GM19023 (cell line): Measurements from ENCODE around the gene CLPSL1.

Experiments used
- ATAC-seq: cut with Tn5 transposase; IDR thresholded peaks from one replicate; pipeline ENCODE4 v1.9.1; 2021; ENCODE audit warnings: mild to moderate bottlenecking, moderate library complexity; ENCODE audit not compliant: unreplicated experiment

CLPSL1 gene

DNA sequence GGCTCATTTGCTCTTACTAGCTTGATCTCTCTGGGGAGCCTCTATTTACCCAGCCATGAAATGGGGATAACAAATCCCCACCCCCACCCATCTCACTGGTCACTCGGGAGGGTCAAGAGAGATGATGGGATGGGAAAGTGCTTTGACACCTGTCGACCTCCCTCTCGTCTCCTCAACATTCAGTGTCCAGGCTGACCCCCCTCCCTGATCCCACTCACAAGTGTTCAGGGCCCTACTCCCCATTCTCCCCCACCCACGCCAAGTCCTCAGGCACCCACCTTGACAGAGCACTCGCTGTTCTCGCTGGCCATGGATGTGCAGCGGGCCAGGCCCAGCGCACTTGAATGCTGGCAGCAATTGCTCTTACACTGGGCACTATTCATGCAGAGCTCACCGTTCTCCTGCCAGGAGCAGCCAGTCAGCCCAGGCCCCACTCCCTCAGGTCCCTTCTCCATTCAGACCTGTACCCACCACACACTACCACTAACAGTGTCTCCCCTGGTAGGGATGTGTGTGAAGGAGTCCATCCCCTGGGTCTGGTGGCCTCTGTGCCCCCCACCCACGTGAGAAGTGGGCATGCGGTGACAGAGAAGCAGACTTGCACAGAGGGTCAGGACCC is 14.7 kb downstream of the CLPSL1 start:
- no peak for ATAC-seq

- no peak for ATAC-seq
These were observed 15.4 kb downstream of the CLPSL1 start for GRCh38 chr6:35796236-35796635.

- no peak for ATAC-seq
These were observed 17.2 kb downstream of the CLPSL1 start for GRCh38 chr6:35797837-35798526.

DNA sequence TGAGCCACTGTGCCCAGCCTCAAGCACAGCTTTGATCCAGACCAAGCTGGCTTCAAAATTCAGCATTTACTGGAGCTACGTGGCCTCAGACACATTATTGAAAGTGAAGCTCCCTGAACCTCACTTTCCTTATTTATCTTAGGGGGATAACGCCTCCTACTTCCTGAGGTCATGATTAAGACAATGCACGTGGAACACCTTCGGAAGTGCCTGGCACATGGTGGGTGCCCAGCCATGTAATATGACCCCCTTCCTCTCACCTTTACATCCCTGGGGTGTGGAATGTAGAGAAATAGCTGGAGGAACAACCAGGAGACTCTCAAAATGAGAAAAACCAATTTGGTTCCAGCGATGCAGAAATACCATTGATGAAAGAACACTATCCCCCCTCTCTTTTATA is 17.9 kb downstream of the CLPSL1 start:
- no peak for ATAC-seq

DNA sequence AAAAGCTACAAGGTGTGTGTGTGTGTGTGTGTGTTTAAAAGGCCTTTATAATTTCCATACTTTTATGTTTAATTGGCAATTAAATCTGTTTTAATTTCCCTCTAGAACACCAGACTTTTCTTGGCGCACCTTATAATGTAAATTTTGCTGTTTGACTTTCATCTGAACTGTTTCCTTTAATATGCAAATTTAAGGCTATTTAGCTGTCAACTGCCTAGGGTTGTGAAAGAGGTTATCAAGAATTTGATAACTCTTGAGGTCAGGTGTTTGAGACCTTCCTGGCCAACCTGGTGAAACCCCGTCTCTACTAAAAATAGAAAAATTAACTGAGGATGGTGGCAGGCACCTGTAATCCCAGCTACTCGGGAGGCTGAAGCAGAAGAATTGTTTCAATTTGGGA is 20.3 kb downstream of the CLPSL1 start:
- ATAC-seq, result no peak

- no peak for ATAC-seq
These were observed 24.3 kb downstream of the CLPSL1 start, which contains the start of gene LHFPL5 for GRCh38 chr6:35804996-35805736. TSS of gene LHFPL5 (plus strand) at chr6:35805352. CDS start at chr6:35805671, 319 bp downstream.

DNA sequence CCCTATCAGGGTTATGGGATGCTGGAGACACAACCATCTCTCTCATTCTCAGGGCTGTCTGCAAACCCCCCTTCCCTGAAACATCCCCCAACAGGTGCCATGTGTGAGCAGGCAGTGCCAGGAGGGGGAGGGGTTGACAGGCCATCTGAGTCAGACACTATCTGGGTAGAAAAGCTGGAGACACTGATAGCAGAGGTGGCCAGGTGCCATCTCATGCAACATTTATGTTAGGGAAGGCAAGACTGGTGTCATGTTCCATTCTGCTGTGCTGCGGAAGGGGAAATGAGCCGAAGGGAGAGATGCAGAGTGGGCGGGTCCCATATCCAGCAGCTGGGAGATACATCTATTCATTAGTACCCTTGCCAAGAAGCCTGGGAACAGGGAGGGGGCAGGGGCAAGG is 27.9 kb downstream of the CLPSL1 start:
- ATAC-seq, result no peak

GRCh38 chr6:35809809-35810208 is 29.0 kb downstream of the CLPSL1 start:
- ATAC-seq, result no peak

- no peak for ATAC-seq
These were observed 30.3 kb downstream of the CLPSL1 start for GRCh38 chr6:35810971-35811698.

- ATAC-seq, result no peak
These were observed 30.8 kb downstream of the CLPSL1 start for GRCh38 chr6:35811699-35811995.

- ATAC-seq, result no peak
These were observed 36.7 kb downstream of the CLPSL1 start for GRCh38 chr6:35817515-35817914.

GRCh38 chr6:35823601-35824000 is 42.8 kb downstream of the CLPSL1 start:
- no peak for ATAC-seq

- ATAC-seq, result no peak
These were observed 43.9 kb downstream of the CLPSL1 start for GRCh38 chr6:35824552-35825192.

GRCh38 chr6:35829306-35829705 is 48.5 kb downstream of the CLPSL1 start:
- ATAC-seq, result no peak

DNA sequence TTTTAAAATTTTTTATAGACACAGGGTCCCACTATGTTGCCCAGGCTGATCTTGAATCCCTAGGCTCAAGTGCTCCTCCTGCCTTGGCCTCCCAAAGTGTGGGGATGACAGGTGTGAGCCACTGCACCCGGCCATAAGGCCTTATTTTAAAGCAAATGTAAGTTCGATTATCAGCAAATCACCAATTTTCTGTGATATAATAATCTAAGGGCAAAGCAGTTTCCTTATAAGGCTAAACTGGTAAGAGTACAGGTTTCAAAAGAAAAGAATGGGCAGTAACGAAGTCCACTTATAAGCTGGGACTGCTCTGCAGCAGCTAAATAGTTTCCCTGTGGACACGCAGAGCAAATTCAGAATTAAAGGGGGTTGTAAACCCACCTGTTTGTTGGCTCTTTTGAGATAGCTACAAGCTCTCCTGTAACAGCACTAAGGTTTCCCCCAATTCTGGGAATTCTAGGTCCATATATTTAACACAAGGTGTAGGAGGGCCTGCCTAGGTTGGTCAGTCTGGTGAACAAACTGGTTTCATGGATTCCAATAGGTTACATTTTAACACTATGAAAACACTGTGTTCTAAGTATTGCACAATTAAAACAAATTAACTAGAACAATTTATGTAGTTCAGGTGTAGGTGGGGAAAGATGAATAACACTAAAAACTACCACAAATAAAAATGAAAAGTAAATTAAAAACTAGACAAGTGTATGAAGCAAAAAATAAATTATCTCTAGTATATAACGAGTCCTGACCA is 50.6 kb downstream of the CLPSL1 start:
- no peak for ATAC-seq

GRCh38 chr6:35833536-35833935 is 52.7 kb downstream of the CLPSL1 start:
- ATAC-seq, result no peak
